ENCODE measurements around the gene RNF32. TPM values are rescaled to one million over a fixed set of nuclear protein-coding genes. Genes with fewer than 3 reads are reported as not detected.

The RNF32 gene
- total RNA-seq: 1 to 10 TPM; 2.0 to 2.9 TPM

DNA sequence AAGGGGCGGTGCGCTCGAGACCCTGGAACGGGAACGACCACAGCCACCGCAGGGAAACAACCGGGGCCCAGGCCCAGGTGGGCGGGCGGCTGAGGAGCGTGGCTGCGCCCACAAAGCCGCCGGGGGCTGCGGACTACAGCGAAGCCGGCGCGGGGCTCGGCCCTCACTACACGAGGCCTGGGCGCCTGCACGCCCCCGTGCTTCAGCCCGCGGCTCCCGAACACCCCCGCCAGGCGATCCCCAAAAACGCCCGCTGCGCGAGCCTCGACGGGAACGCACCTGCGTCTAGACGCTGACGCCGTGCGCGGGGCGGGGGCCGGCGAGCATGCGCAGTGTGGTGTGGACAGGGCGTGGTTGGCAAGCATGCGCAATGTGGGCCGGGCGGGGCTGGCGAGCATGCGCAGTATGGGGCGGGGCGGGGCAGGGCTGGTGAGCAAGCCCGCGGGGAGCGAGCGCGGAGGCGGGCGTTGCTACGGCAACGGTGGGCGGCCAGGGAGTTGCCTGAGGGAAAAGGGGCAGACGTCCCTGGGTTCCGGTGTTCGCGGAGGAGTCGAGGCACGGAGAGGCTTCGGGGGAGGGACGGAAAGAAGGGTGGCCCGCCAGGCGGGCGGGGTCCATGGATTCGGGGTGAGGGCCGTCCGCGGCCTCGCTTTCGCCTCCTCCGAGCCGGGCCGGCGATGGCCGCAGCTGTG is at the start of gene RNF32:
Gene RNF32 (plus strand): TSS at position 518 of the 692 bp plus-strand sequence. CDS start 3,104 bp downstream, outside the sequence.
- Mint-ChIP-seq H3K36me3 (peaks cover 9% of the 10 kb centered on the region), H3K27ac (peak within 1 kb of the TSS; percentile 95), H3K4me1 (peaks cover 21% of the 10 kb centered on the region), H3K4me3 (peak within 1 kb of the TSS; percentile 85), H3K27me3 (peaks cover 27% of the 10 kb centered on the region), H3K9me3 (ENCODE audit: low read depth) (no peaks in the 10 kb centered on the region)
- DNase-seq (peak; percentile 99), ATAC-seq (peak; percentile 89)
- CTCF ChIA-PET: interaction anchor here (0.6 to 2.0 kb wide), 5 partner anchors 14 to 310 kb away, joined by 3 to 7 read pairs (median 3); partner anchors contain the start of gene LMBR1

DNA sequence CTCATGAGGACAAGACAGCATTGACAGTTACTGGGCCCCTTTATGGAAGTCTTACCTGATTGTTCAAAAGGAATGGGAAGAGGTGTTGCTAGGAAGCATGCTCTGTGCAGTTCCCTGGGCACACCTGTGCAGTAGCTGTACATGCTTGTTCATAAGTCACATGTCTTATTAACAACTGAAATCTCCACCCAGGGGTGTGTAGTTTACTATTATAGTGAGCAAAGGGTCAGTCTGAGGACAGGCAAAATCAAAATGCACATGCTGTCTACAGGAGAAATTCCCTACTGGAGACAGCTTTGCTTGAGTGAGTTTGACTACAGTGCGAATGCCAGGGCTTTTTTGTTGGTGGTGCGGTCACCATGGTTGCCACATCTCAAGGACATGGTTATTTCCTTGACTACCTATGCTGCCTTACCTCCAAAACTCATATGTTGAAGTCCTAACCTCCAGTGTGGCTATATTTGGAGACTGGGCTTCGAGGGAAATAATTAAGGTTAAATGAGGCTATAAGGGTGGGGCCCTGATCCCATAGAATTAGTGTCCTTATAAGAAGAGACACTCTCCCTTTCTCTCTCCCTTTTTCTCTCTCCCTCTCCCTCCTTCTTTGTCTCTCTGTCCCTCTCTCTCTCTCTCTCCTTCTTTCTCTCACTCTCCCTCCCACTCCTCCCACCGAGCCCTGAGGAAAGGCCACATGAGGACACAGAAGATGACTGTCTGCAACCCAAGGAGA is 48.3 kb upstream of the RNF32 start:
- Mint-ChIP-seq H3K9me3 (ENCODE audit: low read depth) (peaks cover 2% of the 10 kb centered on the region), H3K36me3 (no peaks in the 10 kb centered on the region), H3K4me1 (no peaks in the 10 kb centered on the region), H3K27ac (no peak overlapping the region), H3K4me3 (no peak overlapping the region), H3K27me3 (peaks cover 6% of the 10 kb centered on the region)
- DNase-seq (no peak), ATAC-seq (no peak)
- CTCF ChIA-PET: no interaction called here

DNA sequence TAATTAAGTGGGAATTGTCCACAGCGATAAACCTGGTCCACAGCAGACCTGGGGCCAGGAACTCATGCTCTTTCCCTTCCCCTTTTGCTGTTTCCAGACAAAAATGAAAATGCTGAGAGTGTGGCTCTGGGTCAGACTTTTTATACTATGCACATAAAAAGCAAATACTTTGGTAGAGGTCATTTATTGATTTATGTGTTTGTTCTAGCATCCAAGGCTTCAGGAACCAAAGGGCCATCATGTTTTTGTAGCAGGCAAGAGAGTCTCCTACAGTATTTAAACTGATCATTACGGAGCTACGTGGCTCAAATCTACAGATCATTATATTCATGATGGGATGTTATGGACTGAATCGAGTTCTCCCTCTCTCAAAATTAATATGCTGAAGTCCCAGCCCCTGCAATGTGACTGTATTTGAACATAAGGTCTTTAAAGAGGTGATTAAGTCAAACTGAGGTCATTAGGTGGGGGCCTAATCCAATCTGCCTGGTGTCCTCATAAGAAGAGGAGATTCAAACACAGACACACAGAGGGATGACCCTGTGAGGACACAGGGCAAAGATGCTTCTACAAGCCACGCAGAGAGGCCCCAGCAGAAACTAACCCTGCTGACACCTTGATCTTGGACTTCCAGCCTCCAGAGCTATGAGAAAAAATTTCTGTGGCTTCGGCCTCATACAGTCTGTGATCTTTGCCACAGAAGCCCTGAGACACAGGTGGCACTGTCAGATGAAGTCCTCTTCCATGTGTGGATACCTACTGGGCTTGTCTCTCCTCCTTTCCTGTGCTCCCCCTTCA is 46.1 kb upstream of the RNF32 start:
- no peak for DNase-seq
- no peak for ATAC-seq
- CTCF ChIA-PET: no interaction called here
- Mint-ChIP-seq H3K27me3 (peaks cover 8% of the 10 kb centered on the region), H3K9me3 (ENCODE audit: low read depth) (peaks cover 2% of the 10 kb centered on the region), H3K27ac (no peak overlapping the region), H3K4me1 (no peaks in the 10 kb centered on the region), H3K36me3 (no peaks in the 10 kb centered on the region), H3K4me3 (no peak overlapping the region)

DNA sequence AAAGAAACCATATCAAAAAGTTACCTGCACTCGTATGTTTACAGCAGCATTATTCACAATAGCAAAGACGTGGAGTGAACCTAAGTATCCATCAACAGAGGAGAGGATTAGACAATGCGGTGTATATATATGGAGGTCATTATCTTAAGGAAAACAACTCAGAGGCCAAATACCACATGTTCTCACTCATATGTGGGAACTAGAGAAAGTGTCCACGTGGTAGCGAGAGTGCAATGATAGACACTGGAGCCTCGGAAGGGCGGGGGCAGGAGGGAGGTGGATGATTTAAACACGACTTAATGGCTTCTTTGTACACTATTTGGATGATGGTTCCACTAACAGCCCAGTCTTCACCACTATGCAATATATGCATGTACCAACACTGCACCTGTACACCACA is 40.1 kb upstream of the RNF32 start:
- DNase-seq (no peak), ATAC-seq (no peak)
- Mint-ChIP-seq H3K9me3 (ENCODE audit: low read depth) (no peaks in the 10 kb centered on the region), H3K36me3 (no peaks in the 10 kb centered on the region), H3K4me1 (no peaks in the 10 kb centered on the region), H3K27me3 (peaks cover 20% of the 10 kb centered on the region), H3K27ac (no peak overlapping the region), H3K4me3 (no peak overlapping the region)
- CTCF ChIA-PET: no interaction called here

GRCh38 chr7:156602283-156602682 is 38.3 kb upstream of the RNF32 start:
- CTCF ChIA-PET: no interaction called here
- no peak overlapping the region for H3K4me3 Mint-ChIP-seq

GRCh38 chr7:156603011-156603410 is 37.6 kb upstream of the RNF32 start:
- Mint-ChIP-seq H3K27me3 (peaks cover 27% of the 10 kb centered on the region), H3K36me3 (no peaks in the 10 kb centered on the region), H3K4me1 (no peaks in the 10 kb centered on the region), H3K9me3 (ENCODE audit: low read depth) (no peaks in the 10 kb centered on the region), H3K27ac (no peak overlapping the region), H3K4me3 (no peak overlapping the region)
- DNase-seq (no peak), ATAC-seq (no peak)
- CTCF ChIA-PET: interaction anchor here (0.7 kb wide), 1 partner anchor 15 kb away, joined by 3 read pairs; no protein-coding TSS in a partner anchor

More at GRCh38 chr7:156602283-156602682, 38.3 kb upstream of the RNF32 start:
- H3K36me3 Mint-ChIP-seq: no peaks in the 10 kb centered on the region
- H3K27me3 Mint-ChIP-seq: peaks cover 26% of the 10 kb centered on the region
- H3K4me1 Mint-ChIP-seq: no peaks in the 10 kb centered on the region
- H3K27ac Mint-ChIP-seq: no peak overlapping the region
- H3K9me3 Mint-ChIP-seq (ENCODE audit: low read depth): no peaks in the 10 kb centered on the region
- no peak for ATAC-seq
- DNase-seq: no peak

- peaks cover 30% of the 10 kb centered on the region for H3K27me3 Mint-ChIP-seq
- ATAC-seq (no peak), DNase-seq (no peak)
- CTCF ChIA-PET: interaction anchor here (0.7 kb wide), 1 partner anchor 15 kb away, joined by 3 read pairs; no protein-coding TSS in a partner anchor
- no peaks in the 10 kb centered on the region for H3K36me3 Mint-ChIP-seq
- H3K4me3 Mint-ChIP-seq: no peak overlapping the region
- H3K4me1 Mint-ChIP-seq: peaks cover 3% of the 10 kb centered on the region
- H3K9me3 Mint-ChIP-seq (ENCODE audit: low read depth): no peaks in the 10 kb centered on the region
- no peak overlapping the region for H3K27ac Mint-ChIP-seq
Measured at GRCh38 chr7:156603629-156604028, 36.9 kb upstream of the RNF32 start.

GRCh38 chr7:156604311-156604710 is 36.3 kb upstream of the RNF32 start:
- no peaks in the 10 kb centered on the region for H3K36me3 Mint-ChIP-seq
- peaks cover 4% of the 10 kb centered on the region for H3K4me1 Mint-ChIP-seq
- no peak overlapping the region for H3K4me3 Mint-ChIP-seq
- DNase-seq (no peak), ATAC-seq (no peak)
- H3K27me3 Mint-ChIP-seq: peaks cover 36% of the 10 kb centered on the region
- H3K27ac Mint-ChIP-seq: no peak overlapping the region
- H3K9me3 Mint-ChIP-seq (ENCODE audit: low read depth): no peaks in the 10 kb centered on the region
- CTCF ChIA-PET: no interaction called here

DNA sequence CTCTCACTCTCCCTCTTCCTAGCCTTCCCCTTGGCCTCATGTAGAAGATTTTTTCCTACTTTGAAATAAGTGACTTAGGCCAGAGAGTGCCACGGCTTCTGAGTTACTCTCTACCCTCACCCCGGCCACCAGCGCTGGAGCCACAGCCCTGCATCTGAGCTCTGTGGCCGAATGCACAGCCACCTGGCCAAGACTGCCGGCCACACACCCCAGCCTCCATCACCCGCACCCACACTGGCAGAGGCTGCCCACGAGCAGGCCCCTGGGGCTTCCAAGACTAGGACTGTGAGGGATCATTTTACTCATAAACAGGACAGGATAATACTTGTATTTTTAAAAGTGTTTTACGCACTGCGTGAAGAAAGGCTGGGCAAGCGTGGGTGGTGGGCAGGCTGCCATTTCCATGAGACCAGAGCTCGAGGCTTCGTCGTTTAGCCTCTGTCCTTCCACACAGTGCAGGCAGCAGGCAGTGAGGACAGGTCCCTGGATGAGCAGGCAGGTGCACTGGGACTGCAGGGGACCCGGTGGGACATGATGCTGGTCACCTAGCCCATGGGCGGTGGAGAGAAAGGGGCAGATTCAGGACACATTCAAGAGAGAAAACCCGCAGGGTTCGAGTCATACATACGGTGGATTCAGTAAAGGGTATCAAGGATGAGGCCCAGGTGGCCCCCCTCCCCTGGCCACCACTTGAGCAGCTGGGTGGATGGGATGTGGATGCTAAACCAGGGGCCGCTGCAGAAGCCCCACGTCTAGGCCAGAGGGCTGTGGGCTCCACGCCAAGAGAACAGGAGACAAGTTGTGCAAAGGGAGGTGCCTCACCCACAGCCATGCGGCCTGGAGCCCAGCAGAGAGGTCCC is 35.5 kb upstream of the RNF32 start:
- no peaks in the 10 kb centered on the region for H3K9me3 Mint-ChIP-seq (ENCODE audit: low read depth)
- CTCF ChIA-PET: no interaction called here
- H3K27me3 Mint-ChIP-seq: peaks cover 44% of the 10 kb centered on the region

GRCh38 chr7:156606135-156606534 is 34.4 kb upstream of the RNF32 start:
- Mint-ChIP-seq H3K4me1 (peaks cover 4% of the 10 kb centered on the region), H3K27ac (no peak overlapping the region), H3K27me3 (peaks cover 51% of the 10 kb centered on the region), H3K9me3 (ENCODE audit: low read depth) (no peaks in the 10 kb centered on the region), H3K4me3 (no peak overlapping the region), H3K36me3 (no peaks in the 10 kb centered on the region)
- DNase-seq (no peak), ATAC-seq (no peak)
- CTCF ChIA-PET: no interaction called here

More for the DNA sequence above, 35.5 kb upstream of the RNF32 start:
- Mint-ChIP-seq H3K4me3 (no peak overlapping the region), H3K27ac (peak overlapping the region; percentile 38), H3K36me3 (no peaks in the 10 kb centered on the region), H3K4me1 (peaks cover 4% of the 10 kb centered on the region)
- ATAC-seq (no peak), DNase-seq (no peak)

DNA sequence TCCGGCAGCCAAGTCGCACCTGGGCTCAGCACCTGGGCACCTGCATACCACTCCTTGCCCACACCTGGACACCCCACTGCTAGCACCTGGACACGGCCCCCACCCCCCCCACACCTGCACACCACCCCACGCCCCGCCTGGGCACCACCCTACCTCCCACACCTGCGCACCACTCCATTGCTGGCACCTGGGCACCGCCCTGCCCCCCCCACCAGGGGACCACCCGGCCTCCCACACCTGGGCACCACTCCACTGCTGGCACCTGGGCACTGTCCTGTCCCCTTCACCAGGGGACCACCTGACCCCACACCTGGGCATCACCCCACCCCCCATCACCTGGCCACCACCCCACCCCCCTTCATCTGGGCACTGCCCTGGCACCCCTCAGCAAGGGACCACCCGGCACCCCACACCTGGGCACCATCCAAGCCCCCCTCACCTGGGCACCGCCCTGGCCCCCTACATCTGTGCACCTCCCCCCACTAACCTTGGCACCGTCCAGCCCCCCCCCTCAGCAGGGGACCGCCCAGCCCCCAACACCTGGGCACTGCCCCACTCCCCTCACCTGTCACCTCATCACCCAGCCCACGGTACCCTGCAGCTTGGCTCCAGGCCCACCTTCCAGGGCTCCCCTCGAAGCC is 33.8 kb upstream of the RNF32 start:
- Mint-ChIP-seq H3K27ac (no peak overlapping the region), H3K4me3 (no peak overlapping the region), H3K27me3 (peaks cover 51% of the 10 kb centered on the region), H3K9me3 (ENCODE audit: low read depth) (no peaks in the 10 kb centered on the region), H3K4me1 (peaks cover 6% of the 10 kb centered on the region), H3K36me3 (no peaks in the 10 kb centered on the region)
- CTCF ChIA-PET: no interaction called here
- DNase-seq (no peak), ATAC-seq (no peak)

DNA sequence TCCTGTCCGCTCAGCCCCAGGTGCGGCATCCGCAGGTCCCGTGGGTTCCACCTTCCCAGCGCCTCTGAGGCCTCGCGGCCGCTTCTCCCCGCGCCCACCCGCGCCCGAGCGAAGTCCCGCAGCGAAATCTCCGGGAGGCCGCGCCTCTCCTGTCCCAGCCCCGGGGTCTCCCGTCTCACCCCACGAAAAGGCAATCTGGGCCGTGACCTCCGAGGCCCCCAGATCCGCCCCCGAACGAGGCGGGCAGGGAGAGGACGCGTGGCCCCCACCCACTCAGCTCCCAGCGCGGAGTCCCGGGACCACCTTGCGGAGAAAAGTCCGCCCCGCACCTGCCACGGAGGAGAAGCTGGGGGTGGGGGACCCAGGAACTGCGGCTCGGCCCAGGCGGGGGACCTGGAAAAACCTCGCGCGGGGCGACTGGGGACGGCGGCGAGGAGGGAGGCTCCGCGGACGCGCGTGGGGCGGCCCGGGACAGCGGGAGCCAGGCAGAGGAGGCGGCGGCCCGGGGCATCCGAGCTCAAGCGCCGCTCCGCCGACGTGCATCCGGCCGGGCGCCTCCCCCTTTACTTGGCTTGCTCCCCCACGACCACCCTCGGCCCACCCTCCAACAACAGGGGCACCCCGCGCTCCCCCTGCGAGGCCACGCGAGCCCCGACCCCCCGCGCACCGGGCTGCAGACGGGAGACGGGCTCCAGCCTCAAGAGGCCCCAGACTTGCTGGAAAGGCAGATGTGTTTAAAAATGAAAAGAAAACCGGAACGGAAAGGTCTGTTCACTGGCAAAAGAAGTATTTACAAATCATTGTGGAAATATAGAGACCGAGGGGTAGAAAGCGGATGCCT is 33.0 kb upstream of the RNF32 start:
- no peaks in the 10 kb centered on the region for H3K9me3 Mint-ChIP-seq (ENCODE audit: low read depth)

More for the DNA sequence above, 33.0 kb upstream of the RNF32 start:
- peak overlapping the region; percentile 45 for H3K4me3 Mint-ChIP-seq
- ATAC-seq (peak; percentile 53), DNase-seq (no peak)
- H3K27ac Mint-ChIP-seq: no peak overlapping the region
- H3K4me1 Mint-ChIP-seq: peaks cover 13% of the 10 kb centered on the region
- H3K27me3 Mint-ChIP-seq: peaks cover 53% of the 10 kb centered on the region
- CTCF ChIA-PET: no interaction called here
- H3K36me3 Mint-ChIP-seq: no peaks in the 10 kb centered on the region
